Posterior vena cava (tissue), 2 donors: ENCODE results near the gene HEATR5A. TPM values are rescaled to one million over a fixed set of nuclear protein-coding genes. Genes with fewer than 3 reads are reported as not detected.
"Not testable (repeated sequence)": the region's sequence is repeated elsewhere in the genome, so short reads cannot be mapped to it uniquely, and the experiment has no call there.

ENCODE experiments used
- DNase-seq: peaks from one replicate; pipeline ENCODE4 v3.0.0-alpha.2; 2020; ENCODE audit warnings: low spot score
- intact Hi-C, 2 donors: fragments of 100-400 bp; cut with DNase I; formaldehyde crosslinking; loops; one replicate each; pipeline versions ENCODE4 v1.14.1 to v1.14.2; 2022 to 2023
- total RNA-seq, 2 donors: library from RNA; stranded (reverse); fragmentation: NEBNext Ultra II Directional; extraction: Animal tissue kit (Norgen Biotek cat#: 25700); gene quantifications; one replicate each; pipeline ENCODE4 v1.2.1, GENCODE V29; 2021
- donor health status: DM: yes; HTN: yes; CAD: no.
- donor health status: DM: yes; HTN: yes; CAD: no.

The HEATR5A gene
- total RNA-seq, 2 donors from 2014 or later: 44.6 to 48.1 TPM

DNA sequence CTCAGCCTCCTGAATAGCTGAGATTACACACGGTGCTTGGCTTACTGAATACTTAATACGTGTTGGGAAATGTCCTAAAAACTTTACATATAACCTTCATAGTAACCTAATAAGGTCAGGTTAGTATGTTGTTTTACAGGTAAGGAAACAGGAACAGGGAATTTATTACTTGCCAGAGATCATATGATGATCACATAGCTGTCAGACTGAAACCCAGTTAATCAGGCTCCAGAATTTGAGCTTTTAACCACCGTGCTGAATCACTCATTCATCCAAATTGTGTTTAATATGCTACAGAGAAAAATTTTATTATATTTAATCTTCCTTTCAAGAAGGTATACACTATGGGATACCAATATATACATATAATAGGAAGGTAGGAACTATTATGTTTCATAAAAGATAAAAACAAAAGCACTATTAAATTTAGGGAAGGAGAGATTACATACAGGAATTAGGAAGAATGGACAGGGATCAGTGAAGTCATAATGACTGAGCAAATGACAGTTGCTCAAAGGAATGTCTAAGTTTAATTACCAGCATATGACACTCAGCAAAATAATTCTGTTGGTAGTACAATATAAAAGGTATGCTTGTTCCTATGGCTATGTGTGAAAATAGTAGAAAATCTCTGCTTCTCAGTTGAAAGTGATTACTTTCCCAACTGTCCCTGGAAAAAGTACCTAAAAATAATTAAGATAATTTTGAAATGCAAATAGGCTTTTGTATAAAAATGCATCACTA, 59.3 kb downstream of the HEATR5A start:
- intact Hi-C loops: loop anchor here in 1 of 2 donors (2.0 kb wide), 1 partner anchor 48 kb away; no protein-coding TSS in a partner anchor
- no peak for DNase-seq

DNA sequence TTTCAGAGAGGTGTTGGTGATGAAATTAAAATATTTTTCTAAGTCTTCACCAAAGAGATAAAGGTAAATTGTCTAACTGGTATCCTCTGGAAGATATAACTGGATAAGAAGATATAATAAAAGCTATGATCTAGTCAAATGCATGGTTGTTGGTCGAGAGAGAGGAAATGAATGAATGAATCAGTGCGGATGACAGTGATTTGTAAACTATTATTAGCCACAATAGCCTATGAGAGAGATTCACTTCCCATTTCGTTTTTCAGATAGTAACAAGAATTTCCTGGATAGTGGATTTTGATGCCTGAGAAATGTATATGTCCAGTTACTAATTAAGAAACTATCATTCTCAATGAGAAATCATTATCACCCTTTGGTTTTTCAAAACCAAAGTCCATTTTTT, 63.1 kb downstream of the HEATR5A start:
- DNase-seq: no peak
- intact Hi-C loops: loop anchor here in 1 of 2 donors (10.0 kb wide), 1 partner anchor 202 kb away; no protein-coding TSS in a partner anchor

- no peak for DNase-seq
- intact Hi-C loops: no loop called here
Measured at GRCh38 chr14:31346097-31346496, 74.3 kb downstream of the HEATR5A start.

DNA sequence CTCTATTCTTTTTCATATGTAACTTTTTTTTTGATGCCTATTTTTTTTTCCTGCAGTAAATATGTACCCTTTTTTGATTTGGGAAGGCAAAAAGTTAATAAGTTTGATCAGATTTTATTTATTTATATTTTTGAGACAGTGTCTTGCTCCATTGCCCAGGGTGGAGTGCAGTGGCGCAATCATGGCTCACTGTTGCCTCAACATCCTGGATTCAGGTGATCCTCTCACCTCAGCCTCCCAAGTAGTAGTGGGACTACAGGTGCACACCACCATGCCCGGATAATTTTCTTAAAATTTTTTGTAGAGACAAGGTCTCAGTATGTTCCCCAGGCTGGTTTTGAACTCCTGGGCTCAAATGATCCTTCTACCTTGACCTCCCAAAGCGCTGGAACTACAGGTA, 79.1 kb downstream of the HEATR5A start:
- intact Hi-C loops: no loop called here
- no peak for DNase-seq

GRCh38 chr14:31340297-31341063, 79.9 kb downstream of the HEATR5A start:
- DNase-seq: no peak
- intact Hi-C loops: no loop called here

GRCh38 chr14:31339743-31340142, 80.6 kb downstream of the HEATR5A start:
- DNase-seq: no peak
- intact Hi-C loops: no loop called here

- DNase-seq: no peak
- intact Hi-C loops: no loop called here
Measured at GRCh38 chr14:31337331-31337730, 83.0 kb downstream of the HEATR5A start.

- no peak for DNase-seq
- intact Hi-C loops: no loop called here
Measured at GRCh38 chr14:31336646-31337045, 83.7 kb downstream of the HEATR5A start.

DNA sequence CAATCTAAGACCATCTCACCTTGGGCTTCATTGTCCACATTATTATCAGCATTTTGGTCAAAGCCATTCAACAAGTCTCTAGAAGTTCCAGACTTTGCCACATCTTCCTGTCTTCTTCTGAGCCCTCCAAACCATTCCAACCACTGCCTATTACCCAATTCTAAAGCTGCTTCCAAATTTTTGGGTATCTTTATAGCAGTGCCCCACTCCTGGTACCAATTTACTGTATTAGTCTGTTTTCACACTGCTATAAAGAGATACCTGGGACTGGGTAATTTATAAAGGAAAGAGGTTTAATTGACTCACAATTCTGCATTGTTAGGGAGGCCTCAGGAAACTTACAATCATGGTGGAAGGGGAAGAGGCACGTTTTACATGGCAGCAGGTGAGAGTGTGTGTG, 89.0 kb downstream of the HEATR5A start:
- intact Hi-C loops: not testable (repeated sequence)

GRCh38 chr14:31329876-31330521, 90.4 kb downstream of the HEATR5A start:
- DNase-seq, intact Hi-C loops: not testable (repeated sequence)

More for the DNA sequence above, 89.0 kb downstream of the HEATR5A start:
- DNase-seq: not testable (repeated sequence)

- intact Hi-C loops: no loop called here
- no peak for DNase-seq
Measured at GRCh38 chr14:31326111-31326510, 94.2 kb downstream of the HEATR5A start.

DNA sequence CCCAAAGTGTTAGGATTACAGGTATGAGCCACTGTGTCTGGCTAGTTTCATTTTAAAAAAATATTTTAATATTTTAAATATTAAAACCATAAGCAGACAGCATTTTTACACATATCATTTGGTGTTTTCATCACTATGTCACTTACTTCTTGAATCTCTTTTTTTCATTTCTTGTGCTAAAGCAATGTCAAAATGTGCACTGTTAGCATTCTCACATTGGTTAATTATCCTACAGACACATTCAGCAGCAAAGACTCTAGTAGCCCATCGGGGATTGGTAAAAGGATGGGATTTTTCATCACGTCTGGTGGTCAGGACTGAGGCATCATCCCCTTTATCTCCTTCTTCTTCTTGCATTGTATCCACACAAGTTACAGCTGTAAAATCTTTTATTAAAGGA, 96.9 kb downstream of the HEATR5A start:
- DNase-seq: no peak

DNA sequence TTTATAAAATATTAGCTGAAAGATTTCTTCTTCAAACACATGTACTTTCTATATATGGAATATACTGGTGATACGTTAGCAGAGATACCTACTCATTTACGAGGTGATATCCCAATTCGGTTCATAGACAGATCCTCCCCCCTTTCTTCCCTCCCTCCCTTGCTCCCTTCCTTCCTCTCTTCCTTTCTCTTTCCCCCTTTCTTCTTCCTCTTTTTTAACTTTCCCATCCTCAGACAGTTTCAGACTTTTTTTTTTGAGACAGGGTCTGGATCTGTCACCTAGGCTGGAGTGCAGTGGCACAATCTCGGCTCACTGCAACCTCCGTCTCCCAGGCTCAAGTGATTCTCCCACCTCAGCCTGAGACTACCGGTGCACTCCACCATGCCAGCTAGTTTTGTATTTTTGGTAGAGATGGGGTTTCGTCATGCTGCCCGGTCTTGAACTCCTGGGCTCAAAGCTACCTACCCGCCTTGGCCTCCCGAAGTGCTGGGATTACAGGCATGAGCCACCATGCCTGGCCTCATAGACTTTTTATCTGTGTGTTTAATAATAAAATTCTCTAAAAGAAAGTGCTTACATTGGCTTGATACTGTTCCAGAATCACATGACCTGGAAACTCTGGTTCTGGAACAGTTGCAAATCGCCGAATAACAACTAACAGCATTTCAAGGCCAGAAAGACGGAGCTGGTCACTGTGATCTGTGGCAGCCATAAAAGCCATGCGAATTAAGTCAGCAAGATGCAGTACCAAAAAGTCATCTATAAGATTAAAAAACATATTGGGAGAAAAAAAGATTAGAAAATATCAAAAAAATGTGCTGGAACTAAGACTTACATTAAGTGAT, 99.2 kb downstream of the HEATR5A start:
- no peak for DNase-seq
- intact Hi-C loops: no loop called here

More for the DNA sequence above, 96.9 kb downstream of the HEATR5A start:
- intact Hi-C loops: no loop called here

DNA sequence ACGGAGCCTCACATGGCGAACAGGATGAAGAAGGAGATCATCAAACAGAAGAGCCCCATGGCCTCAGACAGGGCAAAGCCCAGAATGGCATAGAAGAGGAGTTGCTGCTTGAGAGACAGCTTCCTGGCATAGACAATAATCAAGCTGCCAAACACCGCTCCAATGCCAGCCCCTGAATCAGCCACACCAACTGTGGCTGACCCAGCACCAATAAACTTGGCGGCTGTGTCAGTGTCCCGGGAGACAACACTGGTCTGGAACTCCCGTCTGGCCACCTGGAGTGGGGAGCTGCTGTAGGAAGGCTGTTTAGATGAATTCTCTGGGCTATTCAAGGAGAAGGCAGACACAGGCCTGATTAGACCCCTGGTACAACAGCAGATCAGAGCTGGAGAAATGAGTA, 100.1 kb downstream of the HEATR5A start:
- DNase-seq: no peak
- intact Hi-C loops: no loop called here

DNA sequence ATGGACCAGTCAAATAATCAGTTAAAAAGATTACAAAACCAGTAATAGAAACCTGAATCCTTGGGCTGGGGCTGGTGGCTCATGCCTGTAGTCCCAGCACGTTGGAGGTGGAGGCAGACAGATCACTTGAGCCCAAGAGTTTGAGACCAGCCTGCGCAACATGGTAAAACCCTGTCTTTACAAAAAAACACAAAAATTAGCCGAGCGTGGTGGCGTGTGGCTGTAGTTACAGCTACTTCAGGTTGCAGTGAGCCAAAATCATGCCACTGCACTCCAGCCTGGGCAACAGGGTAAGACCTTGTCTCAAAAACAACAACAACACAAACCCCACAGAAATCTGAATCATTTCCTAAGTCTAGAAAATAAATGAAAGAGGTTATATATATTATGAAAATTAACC, 100.6 kb downstream of the HEATR5A start:
- no peak for DNase-seq
- intact Hi-C loops: no loop called here

- intact Hi-C loops: no loop called here
- no peak for DNase-seq
Measured at GRCh38 chr14:31312934-31313333, 107.4 kb downstream of the HEATR5A start.

GRCh38 chr14:31312370-31312769, 108.0 kb downstream of the HEATR5A start:
- intact Hi-C loops, DNase-seq: not testable (repeated sequence)

GRCh38 chr14:31307618-31308017, 112.7 kb downstream of the HEATR5A start:
- intact Hi-C loops: no loop called here
- DNase-seq: no peak

GRCh38 chr14:31307198-31307597, 113.2 kb downstream of the HEATR5A start:
- intact Hi-C loops: no loop called here
- DNase-seq: no peak
